ENCODE results near the gene HASPIN. TPM values are rescaled to one million over a fixed set of nuclear protein-coding genes. Genes with fewer than 3 reads are reported as not detected.

Gene HASPIN
- total RNA-seq, 1 experiment from 2014 or later = 30.0 TPM

DNA sequence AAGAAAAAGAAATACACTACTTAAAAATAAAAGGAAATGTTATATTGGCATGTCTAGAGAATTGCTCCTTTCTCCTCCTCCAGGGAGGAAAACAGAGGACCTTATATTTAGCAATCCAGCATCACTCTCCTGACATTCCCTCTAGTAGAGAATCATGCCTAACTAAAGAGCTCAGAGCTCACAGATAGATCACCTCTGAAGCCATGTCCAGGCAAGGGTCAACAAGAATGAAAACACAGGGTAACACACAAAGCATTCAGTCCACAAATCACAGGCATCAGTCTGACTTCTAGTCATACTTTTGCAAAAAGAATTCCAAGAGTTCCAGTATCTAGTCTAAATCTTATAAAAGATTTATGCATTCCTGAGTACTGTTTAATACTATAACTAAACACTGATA lies 4.4 kb upstream of the HASPIN start (continued):
- TF ChIP-seq, protein P1, sequence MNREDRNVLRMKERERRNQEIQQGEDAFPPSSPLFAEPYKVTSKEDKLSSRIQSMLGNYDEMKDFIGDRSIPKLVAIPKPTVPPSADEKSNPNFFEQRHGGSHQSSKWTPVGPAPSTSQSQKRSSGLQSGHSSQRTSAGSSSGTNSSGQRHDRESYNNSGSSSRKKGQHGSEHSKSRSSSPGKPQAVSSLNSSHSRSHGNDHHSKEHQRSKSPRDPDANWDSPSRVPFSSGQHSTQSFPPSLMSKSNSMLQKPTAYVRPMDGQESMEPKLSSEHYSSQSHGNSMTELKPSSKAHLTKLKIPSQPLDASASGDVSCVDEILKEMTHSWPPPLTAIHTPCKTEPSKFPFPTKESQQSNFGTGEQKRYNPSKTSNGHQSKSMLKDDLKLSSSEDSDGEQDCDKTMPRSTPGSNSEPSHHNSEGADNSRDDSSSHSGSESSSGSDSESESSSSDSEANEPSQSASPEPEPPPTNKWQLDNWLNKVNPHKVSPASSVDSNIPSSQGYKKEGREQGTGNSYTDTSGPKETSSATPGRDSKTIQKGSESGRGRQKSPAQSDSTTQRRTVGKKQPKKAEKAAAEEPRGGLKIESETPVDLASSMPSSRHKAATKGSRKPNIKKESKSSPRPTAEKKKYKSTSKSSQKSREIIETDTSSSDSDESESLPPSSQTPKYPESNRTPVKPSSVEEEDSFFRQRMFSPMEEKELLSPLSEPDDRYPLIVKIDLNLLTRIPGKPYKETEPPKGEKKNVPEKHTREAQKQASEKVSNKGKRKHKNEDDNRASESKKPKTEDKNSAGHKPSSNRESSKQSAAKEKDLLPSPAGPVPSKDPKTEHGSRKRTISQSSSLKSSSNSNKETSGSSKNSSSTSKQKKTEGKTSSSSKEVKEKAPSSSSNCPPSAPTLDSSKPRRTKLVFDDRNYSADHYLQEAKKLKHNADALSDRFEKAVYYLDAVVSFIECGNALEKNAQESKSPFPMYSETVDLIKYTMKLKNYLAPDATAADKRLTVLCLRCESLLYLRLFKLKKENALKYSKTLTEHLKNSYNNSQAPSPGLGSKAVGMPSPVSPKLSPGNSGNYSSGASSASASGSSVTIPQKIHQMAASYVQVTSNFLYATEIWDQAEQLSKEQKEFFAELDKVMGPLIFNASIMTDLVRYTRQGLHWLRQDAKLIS (CRISPR knock-in tag; IDR thresholded peaks at IDR 0.05; ENCODE audit: borderline replicate concordance) = no peak
- TF ChIP-seq CTCF (IDR thresholded peaks at IDR 0.05) (no peak), AR (CRISPR knock-in tag; IDR thresholded peaks at IDR 0.05) (no peak), NR2C2 (CRISPR knock-in tag; IDR thresholded peaks at IDR 0.05) (no peak), ZNF317 (CRISPR knock-in tag; IDR thresholded peaks at IDR 0.05; ENCODE audit: borderline replicate concordance, low read depth) (no peak), ZNF416 (CRISPR knock-in tag; IDR thresholded peaks at IDR 0.05) (no peak), E2F4 (CRISPR knock-in tag; IDR thresholded peaks at IDR 0.05; ENCODE audit: borderline replicate concordance, low read depth) (no peak), FOXP4 (CRISPR knock-in tag; IDR thresholded peaks at IDR 0.05) (no peak), TEAD4 (CRISPR knock-in tag; IDR thresholded peaks at IDR 0.05) (no peak), IRF2 (CRISPR knock-in tag; IDR thresholded peaks at IDR 0.05; ENCODE audit: borderline replicate concordance, low read depth) (no peak), SMAD3 (CRISPR knock-in tag; IDR thresholded peaks at IDR 0.05; ENCODE audit: borderline replicate concordance) (no peak)
- TF ChIP-seq, protein P2, sequence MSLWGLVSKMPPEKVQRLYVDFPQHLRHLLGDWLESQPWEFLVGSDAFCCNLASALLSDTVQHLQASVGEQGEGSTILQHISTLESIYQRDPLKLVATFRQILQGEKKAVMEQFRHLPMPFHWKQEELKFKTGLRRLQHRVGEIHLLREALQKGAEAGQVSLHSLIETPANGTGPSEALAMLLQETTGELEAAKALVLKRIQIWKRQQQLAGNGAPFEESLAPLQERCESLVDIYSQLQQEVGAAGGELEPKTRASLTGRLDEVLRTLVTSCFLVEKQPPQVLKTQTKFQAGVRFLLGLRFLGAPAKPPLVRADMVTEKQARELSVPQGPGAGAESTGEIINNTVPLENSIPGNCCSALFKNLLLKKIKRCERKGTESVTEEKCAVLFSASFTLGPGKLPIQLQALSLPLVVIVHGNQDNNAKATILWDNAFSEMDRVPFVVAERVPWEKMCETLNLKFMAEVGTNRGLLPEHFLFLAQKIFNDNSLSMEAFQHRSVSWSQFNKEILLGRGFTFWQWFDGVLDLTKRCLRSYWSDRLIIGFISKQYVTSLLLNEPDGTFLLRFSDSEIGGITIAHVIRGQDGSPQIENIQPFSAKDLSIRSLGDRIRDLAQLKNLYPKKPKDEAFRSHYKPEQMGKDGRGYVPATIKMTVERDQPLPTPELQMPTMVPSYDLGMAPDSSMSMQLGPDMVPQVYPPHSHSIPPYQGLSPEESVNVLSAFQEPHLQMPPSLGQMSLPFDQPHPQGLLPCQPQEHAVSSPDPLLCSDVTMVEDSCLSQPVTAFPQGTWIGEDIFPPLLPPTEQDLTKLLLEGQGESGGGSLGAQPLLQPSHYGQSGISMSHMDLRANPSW (CRISPR knock-in tag; conservative IDR thresholded peaks at IDR 0.05; ENCODE audit: low read depth) = no peak
- TF ChIP-seq, protein P3, sequence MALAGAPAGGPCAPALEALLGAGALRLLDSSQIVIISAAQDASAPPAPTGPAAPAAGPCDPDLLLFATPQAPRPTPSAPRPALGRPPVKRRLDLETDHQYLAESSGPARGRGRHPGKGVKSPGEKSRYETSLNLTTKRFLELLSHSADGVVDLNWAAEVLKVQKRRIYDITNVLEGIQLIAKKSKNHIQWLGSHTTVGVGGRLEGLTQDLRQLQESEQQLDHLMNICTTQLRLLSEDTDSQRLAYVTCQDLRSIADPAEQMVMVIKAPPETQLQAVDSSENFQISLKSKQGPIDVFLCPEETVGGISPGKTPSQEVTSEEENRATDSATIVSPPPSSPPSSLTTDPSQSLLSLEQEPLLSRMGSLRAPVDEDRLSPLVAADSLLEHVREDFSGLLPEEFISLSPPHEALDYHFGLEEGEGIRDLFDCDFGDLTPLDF (CRISPR knock-in tag; IDR thresholded peaks at IDR 0.05) = no peak
- TF ChIP-seq, protein P4, sequence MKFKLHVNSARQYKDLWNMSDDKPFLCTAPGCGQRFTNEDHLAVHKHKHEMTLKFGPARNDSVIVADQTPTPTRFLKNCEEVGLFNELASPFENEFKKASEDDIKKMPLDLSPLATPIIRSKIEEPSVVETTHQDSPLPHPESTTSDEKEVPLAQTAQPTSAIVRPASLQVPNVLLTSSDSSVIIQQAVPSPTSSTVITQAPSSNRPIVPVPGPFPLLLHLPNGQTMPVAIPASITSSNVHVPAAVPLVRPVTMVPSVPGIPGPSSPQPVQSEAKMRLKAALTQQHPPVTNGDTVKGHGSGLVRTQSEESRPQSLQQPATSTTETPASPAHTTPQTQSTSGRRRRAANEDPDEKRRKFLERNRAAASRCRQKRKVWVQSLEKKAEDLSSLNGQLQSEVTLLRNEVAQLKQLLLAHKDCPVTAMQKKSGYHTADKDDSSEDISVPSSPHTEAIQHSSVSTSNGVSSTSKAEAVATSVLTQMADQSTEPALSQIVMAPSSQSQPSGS (CRISPR knock-in tag; IDR thresholded peaks at IDR 0.05; ENCODE audit: borderline replicate concordance, low read depth) = no peak

Data from WTC11 (cell line).